Ecto neural progenitor cell (in vitro differentiated cells): ENCODE data around the gene WIF1.

Experiments used
- DNase-seq: peaks from one replicate; pipeline ENCODE4 v3.0.0-alpha.2; 2018; ENCODE audit warnings: low spot score

The WIF1 gene

DNA sequence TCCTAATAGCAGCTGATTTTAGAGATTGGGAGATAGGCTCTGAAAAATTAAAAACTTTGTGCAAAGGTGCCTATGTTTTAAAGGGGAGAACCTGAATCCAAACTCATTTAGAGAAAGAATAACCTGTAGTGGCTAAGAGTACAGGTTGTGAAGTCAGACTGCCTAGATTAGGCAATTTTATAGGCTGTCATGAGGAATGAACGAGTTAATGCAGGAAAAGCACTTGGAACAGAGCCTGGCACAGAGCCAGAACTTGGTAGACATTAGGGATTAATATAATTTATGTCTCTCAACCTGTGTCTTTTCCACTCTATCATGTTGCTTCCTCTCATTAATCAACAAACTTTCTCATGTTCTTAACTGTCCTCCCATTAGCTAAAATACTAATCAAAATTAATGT lies 98.1 kb downstream of the WIF1 start:
- no peak for DNase-seq

DNA sequence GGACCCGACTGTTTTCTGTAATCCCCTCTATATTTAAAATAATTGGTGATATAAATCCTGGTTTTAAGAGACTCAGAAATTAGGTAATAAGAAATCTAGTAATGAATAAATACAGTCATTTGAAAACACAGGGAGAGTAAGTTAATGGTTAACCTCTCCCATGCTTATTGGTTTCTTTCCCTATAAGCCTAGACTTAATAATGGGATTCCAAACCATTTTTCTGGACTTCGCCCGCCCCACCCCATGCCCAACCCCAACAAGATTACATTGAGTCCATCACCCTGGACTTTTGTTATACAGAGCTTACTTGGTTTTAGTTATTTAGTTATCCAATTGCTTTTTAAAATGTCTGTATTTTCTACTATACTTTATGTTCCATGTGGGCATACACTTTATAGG lies 98.7 kb downstream of the WIF1 start:
- no peak for DNase-seq

DNA sequence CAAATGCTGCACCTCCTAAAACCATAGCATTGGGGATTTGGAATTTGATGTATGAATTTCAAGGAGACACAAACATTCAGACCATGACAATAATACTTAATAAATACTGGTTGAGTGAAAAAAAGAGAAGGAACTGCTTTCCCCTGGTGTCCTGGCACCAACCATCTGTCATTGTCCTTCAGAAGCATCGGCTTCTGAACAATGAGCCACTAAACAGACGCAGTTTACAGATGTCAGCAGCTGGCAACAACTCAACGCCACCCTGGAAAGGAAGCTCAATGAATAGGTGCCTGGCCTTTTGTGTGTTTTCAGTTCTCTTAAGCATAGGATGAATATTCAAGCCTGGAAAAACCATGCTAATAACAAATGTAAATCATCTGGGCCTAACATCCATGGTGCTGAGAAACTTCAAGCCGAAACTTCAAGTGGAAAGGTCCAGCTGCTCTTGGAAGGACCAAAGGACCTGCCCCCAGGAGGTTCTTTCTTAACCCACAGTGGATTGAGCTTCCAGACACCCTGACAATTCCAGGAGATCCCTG lies 101.3 kb downstream of the WIF1 start:
- no peak for DNase-seq

DNA sequence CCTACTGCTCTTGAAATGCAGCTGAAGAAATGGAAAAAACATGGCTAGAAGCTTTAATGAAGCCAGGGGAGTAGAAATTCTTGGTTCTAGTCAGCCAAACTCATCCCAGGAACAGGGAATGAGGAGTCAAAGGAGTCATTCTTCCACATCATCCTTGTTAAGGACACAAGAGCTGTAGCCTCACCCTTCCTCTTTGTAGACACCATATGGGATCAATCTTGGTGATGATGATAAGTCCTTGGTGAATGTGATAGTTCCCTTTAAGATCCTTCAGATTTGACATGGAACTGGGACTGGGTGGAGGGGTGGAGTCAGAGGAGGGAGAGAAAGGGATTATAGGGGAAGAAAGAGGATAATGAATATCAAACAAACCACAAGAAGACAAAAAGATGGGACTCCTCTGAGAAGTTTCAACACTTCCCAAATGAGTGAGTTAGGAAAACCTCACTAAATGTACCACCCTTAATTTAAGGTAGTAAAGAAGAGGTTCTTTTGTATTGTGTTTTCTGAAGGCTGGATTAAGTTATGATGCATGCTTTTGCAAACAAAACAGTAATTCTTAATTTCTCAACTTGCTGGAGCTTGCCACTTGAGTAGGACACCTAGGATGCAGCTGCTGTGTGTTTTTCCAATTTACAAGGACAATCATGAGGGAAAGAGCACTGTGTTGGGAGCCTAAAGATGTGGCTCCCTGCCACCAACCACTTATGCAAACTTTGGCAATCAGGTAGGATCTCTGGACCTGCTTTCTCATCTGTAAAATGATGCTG lies 104.0 kb downstream of the WIF1 start:
- no peak for DNase-seq

DNA sequence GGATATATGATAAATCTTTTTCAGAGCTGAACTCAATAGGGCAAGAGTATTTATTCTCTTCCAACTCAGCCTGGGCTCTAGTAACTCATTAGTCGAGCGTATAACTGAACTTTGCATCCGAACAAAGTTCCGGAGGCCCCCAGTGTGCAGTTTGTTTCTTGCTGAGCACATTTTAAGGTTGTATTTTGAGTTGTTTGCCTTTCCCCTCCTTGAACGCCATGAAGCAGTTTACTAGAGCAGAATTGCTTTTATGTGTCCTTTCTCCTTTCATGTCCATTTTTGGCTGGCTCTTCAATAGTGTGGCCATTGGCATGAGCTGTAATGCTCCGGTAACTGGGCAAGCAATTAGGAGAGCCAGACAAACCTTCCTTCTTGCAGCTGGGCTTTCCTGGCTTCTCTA lies 105.3 kb downstream of the WIF1 start:
- DNase-seq, result no peak

DNA sequence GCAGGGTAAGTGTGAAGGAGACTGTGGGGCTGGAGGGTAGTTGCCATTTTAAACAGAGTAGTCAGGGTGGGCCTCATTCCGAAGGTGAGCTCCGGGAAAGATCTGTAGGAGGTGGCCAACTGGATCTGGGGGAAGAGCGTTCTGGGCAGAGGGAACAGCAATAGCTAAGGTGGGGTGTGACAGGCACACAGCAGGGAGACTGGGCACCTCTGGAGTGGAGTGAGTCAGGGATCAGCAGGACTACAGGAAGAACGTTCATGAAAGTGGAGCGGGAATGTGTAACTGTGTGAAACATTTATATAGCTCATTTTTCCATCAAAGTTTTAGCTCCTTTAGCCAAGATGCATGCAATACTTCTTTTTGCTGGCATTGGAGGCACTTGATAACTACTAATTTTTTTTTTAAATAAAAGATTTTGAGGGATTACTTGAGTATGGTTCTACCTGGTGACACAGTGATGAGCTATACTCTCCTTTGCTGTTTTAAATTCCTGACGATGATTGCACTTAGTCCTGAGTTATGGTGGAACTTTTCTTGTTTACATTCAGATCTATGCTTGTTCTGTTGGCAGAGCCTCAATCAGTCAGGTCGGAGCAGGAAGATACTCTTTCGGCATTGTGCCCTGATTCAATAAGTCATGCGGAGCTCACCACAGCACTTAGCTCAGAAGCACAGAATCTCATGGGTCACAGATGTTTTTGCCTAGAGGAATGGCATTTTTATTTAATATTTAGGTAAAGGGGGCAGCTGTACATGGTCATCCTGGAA lies 106.4 kb downstream of the WIF1 start:
- no peak for DNase-seq

DNA sequence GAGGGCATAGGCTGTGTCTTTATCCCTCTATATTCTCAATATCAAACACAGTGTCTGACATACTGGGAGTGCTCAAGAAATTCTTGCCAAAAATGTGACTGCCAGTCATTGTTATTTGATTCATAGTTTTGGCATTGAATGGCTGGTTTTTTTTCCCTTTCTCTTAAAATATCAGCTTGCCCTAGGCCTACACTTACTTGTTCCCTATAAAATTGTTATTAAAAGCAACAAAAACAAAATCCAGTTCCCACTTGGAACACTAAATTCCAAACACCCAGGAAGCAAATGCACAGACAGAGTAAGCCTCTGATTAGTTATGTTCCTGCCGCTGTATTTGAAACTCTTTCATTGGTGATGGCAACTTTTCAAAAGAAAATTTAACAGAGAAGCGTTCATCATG lies 110.7 kb downstream of the WIF1 start:
- DNase-seq, result no peak

DNA sequence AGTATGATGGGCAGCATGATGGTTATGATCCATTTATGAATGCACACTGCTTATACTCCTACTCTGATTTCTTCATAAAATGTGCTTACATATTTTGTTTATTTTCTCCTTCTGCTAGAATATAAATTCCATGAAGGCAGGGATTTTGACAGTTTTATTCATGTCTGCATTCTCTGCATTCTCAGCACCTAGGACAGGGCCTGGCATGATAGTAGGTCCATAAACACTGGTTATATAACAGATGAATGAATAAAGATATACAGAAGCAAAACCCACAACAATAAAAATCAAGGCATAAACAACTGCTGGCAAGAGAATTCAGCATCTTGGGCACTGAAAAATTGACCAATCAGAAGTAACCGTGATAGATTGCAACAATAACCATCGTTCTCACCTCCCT lies 115.4 kb downstream of the WIF1 start:
- no peak for DNase-seq

DNA sequence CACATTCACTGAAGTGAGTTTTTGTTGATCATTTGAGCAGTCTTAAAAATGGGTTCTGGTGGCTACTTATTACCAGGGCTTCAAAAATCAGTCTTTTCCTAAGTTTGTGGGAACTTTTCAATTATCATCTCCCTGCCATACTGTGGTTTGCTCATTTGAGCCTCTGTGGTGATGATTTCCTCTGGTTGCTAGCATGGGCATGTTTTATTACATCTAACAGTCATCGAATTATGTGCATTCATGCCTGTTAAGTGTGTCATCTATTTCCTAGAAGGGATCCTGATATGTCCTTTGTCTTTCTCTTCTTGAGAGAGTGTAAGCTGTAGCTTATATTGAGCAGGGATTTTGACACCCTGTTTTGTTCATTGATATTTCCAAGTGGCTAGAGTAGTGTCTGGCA lies 116.8 kb downstream of the WIF1 start:
- no peak for DNase-seq
